ENCODE measurements around the gene SCTR.

- no peak for TF ChIP-seq CTCF (IDR thresholded peaks at IDR 0.05)
- TF ChIP-seq POLR2A (IDR thresholded peaks at IDR 0.05), result no peak
Observed at GRCh38 chr2:119440501-119440870, 83.8 kb downstream of the SCTR start.
